ENCODE results near the gene PRRG2. TPM values are rescaled to one million over a fixed set of nuclear protein-coding genes. Genes with fewer than 3 reads are reported as not detected.
A peak's percentile ranks its signal among the peaks of the same experiment; 100 is the strongest.
"Not testable (repeated sequence)": the region's sequence is repeated elsewhere in the genome, so short reads cannot be mapped to it uniquely, and the experiment has no call there.

PRRG2 gene
- total RNA-seq, 3 donors from 2014 or later = 1.0 to 1.4 (median 1.3) TPM

- no peaks in the 10 kb centered on the region for H3K27me3 Mint-ChIP-seq (ENCODE audit: low read depth)
- DNase-seq = no peak
- peaks cover 18% of the 10 kb centered on the region for H3K36me3 Mint-ChIP-seq (ENCODE audit: insufficient read depth)
- no peak for ATAC-seq
- no peaks in the 10 kb centered on the region for H3K9me3 Mint-ChIP-seq
- H3K4me1 Mint-ChIP-seq (ENCODE audit: low read depth) = peaks cover 27% of the 10 kb centered on the region
- H3K4me3 Mint-ChIP-seq = no peak overlapping the region
Measured at GRCh38 chr19:49597703-49597974, 16.5 kb downstream of the PRRG2 start.

DNA sequence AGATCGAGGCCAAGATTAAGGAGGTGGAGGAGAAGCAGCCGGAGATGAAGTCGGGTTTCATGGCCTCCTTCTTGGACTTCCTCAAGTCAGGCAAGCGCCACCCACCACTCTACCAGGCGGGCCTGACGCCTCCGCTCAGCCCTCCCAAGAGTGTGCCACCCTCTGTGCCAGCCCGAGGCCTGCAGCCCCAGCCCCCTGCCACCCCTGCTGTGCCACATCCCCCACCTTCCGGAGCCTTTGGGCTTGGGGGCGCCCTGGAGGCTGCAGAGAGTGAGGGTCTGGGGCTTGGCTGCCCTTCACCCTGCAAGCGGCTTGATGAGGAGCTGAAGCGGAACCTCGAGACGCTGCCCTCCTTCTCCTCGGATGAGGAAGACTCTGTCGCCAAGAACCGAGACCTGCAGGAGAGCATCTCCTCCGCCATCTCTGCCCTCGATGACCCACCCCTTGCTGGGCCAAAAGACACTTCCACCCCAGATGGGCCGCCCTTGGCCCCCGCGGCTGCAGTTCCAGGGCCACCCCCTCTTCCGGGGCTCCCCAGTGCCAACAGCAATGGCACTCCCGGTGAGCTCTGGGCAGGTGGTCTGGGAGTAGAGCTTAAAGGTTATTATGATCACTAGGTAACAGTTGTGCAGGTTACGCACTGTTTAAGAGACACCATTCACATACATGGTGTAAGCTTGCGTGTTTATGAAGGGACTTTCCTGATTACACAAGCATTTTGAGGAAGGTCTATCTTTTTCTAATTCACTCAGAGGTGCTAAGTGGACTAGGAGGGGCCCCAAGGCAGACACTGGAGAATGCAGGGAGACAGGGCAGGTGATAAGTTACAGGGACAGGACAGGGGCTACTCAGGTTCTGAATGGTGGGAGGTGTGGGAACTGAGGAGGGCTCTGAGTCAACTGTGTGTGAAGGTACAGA is 18.5 kb downstream of the PRRG2 start:
- ATAC-seq (no peak), DNase-seq (no peak)
- no peaks in the 10 kb centered on the region for H3K27me3 Mint-ChIP-seq (ENCODE audit: low read depth)
- no peak overlapping the region for H3K4me3 Mint-ChIP-seq
- peaks cover 13% of the 10 kb centered on the region for H3K4me1 Mint-ChIP-seq (ENCODE audit: low read depth)
- no peaks in the 10 kb centered on the region for H3K9me3 Mint-ChIP-seq
- H3K36me3 Mint-ChIP-seq (ENCODE audit: insufficient read depth) = peaks cover 16% of the 10 kb centered on the region

- Mint-ChIP-seq H3K4me1 (ENCODE audit: low read depth) (peaks cover 13% of the 10 kb centered on the region), H3K36me3 (ENCODE audit: insufficient read depth) (peaks cover 16% of the 10 kb centered on the region), H3K4me3 (no peak overlapping the region), H3K27me3 (ENCODE audit: low read depth) (no peaks in the 10 kb centered on the region), H3K9me3 (no peaks in the 10 kb centered on the region)
- no peak for DNase-seq
- ATAC-seq = no peak
Measured at GRCh38 chr19:49601482-49602038, 20.4 kb downstream of the PRRG2 start.

DNA sequence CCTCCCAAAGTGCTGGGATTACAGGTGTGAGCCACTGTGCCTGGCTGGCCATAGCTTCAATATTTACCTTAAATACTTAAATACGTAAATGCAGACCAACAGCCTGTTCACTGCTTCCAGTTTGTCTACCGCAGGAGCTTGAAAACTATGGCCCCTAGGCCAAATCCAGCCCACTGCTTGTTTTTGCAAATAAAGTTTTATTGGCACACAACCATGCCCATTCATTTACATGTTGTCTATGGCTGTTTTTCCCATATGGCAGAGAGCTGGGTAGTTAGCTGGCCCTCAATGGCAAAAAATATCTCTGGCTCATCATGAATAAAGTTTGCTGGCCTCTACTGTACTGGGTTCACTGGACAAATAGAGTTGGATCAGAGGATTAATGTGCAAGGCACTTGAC is 21.7 kb downstream of the PRRG2 start:
- ATAC-seq = no peak
- H3K9me3 Mint-ChIP-seq = no peaks in the 10 kb centered on the region
- no peak overlapping the region for H3K4me3 Mint-ChIP-seq
- H3K27me3 Mint-ChIP-seq (ENCODE audit: low read depth) = no peaks in the 10 kb centered on the region
- peaks cover 13% of the 10 kb centered on the region for H3K4me1 Mint-ChIP-seq (ENCODE audit: low read depth)
- no peak for DNase-seq
- H3K36me3 Mint-ChIP-seq (ENCODE audit: insufficient read depth) = peaks cover 16% of the 10 kb centered on the region

- Mint-ChIP-seq H3K27me3 (ENCODE audit: low read depth) (no peaks in the 10 kb centered on the region), H3K36me3 (ENCODE audit: insufficient read depth) (peaks cover 10% of the 10 kb centered on the region), H3K4me3 (no peak overlapping the region), H3K4me1 (ENCODE audit: low read depth) (peaks cover 10% of the 10 kb centered on the region), H3K9me3 (no peaks in the 10 kb centered on the region)
- ATAC-seq (no peak), DNase-seq (no peak)
Measured at GRCh38 chr19:49605605-49606004, 24.5 kb downstream of the PRRG2 start.

- Mint-ChIP-seq H3K4me1 (ENCODE audit: low read depth) (peaks cover 18% of the 10 kb centered on the region), H3K36me3 (ENCODE audit: insufficient read depth) (peaks cover 8% of the 10 kb centered on the region), H3K4me3 (no peak overlapping the region), H3K9me3 (no peaks in the 10 kb centered on the region), H3K27me3 (ENCODE audit: low read depth) (no peaks in the 10 kb centered on the region)
- no peak for DNase-seq
- ATAC-seq = no peak
Measured at GRCh38 chr19:49609499-49610092, 28.5 kb downstream of the PRRG2 start.

GRCh38 chr19:49613374-49613773 is 32.3 kb downstream of the PRRG2 start:
- H3K9me3 Mint-ChIP-seq = no peaks in the 10 kb centered on the region
- no peaks in the 10 kb centered on the region for H3K27me3 Mint-ChIP-seq (ENCODE audit: low read depth)
- no peak for ATAC-seq
- DNase-seq = no peak
- H3K4me3 Mint-ChIP-seq = no peak overlapping the region
- peaks cover 18% of the 10 kb centered on the region for H3K4me1 Mint-ChIP-seq (ENCODE audit: low read depth)
- peaks cover 28% of the 10 kb centered on the region for H3K36me3 Mint-ChIP-seq (ENCODE audit: insufficient read depth)

GRCh38 chr19:49614096-49614833 is 33.1 kb downstream of the PRRG2 start:
- Mint-ChIP-seq H3K27me3 (ENCODE audit: low read depth) (no peaks in the 10 kb centered on the region), H3K36me3 (ENCODE audit: insufficient read depth) (peaks cover 33% of the 10 kb centered on the region), H3K4me1 (ENCODE audit: low read depth) (peaks cover 18% of the 10 kb centered on the region), H3K9me3 (no peaks in the 10 kb centered on the region), H3K4me3 (no peak overlapping the region)
- DNase-seq (no peak), ATAC-seq (peak; percentile 83 to 84)

DNA sequence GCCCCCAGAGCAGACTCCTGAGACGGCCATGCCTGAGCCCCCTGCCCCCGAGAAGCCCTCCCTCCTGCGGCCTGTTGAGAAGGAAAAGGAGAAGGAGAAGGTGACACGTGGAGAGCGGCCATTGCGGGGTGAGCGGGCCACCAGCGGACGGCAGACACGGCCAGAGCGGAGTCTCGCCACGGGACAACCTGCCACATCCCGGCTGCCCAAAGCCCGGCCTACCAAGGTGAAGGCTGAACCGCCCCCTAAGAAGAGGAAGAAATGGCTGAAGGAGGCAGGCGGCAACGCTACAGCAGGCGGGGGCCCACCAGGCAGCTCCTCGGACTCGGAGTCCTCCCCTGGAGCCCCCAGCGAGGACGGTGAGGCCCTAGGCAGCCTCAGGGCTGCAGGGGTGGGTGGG is 34.7 kb downstream of the PRRG2 start:
- H3K4me1 Mint-ChIP-seq (ENCODE audit: low read depth) = peaks cover 17% of the 10 kb centered on the region
- no peak overlapping the region for H3K4me3 Mint-ChIP-seq
- H3K9me3 Mint-ChIP-seq = no peaks in the 10 kb centered on the region
- H3K36me3 Mint-ChIP-seq (ENCODE audit: insufficient read depth) = peaks cover 36% of the 10 kb centered on the region
- DNase-seq (no peak), ATAC-seq (no peak)
- H3K27me3 Mint-ChIP-seq (ENCODE audit: low read depth) = no peaks in the 10 kb centered on the region

DNA sequence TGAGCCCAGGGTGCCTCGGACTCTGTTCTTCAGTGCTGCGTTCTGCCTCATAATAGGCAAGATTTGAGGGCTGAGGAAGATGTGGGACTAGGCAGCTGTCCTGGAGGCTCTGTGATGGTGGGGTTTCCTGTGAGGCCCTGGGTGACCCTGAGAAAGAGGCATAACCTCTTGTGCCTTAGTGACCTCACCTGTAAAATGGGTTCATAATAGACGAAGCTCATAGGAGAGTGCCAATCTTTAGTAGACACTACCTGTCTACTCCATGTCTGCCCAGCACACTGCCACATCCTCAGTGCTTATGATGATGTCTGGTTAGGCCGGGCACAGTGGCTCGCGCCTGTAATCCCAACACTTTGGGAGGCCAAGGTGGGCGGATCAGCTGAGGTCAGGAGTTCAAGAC is 35.4 kb downstream of the PRRG2 start:
- DNase-seq (no peak), ATAC-seq (no peak)
- H3K9me3 Mint-ChIP-seq = no peaks in the 10 kb centered on the region
- no peaks in the 10 kb centered on the region for H3K27me3 Mint-ChIP-seq (ENCODE audit: low read depth)
- H3K4me1 Mint-ChIP-seq (ENCODE audit: low read depth) = peaks cover 17% of the 10 kb centered on the region
- H3K4me3 Mint-ChIP-seq = no peak overlapping the region
- peaks cover 36% of the 10 kb centered on the region for H3K36me3 Mint-ChIP-seq (ENCODE audit: insufficient read depth)

DNA sequence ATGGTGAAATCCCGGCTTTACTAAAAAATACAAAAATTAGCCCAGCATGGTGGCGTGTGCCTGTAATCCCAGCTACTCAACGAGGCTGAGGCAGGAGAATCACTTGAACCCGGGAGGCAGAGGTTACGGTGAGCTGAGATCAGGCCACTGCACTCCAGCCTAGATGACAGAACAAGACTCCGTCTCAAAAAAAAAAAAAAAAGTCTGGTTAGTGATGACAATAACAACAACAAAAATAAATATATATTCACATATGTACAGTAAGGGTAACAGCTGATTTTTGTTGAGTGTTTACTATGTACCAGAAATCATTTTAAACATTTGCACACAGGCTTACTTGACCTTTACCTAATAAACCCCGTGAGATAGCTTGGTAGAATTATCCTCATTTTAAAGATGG is 35.8 kb downstream of the PRRG2 start:
- Mint-ChIP-seq H3K4me3 (no peak overlapping the region), H3K36me3 (ENCODE audit: insufficient read depth) (peaks cover 36% of the 10 kb centered on the region), H3K4me1 (ENCODE audit: low read depth) (peaks cover 17% of the 10 kb centered on the region), H3K27me3 (ENCODE audit: low read depth) (no peaks in the 10 kb centered on the region), H3K9me3 (no peaks in the 10 kb centered on the region)
- no peak for DNase-seq
- ATAC-seq = no peak

- not testable (repeated sequence) for H3K9me3 Mint-ChIP-seq; H3K27me3 Mint-ChIP-seq (ENCODE audit: low read depth); DNase-seq; ATAC-seq; H3K4me3 Mint-ChIP-seq
- peaks cover 35% of the 10 kb centered on the region for H3K36me3 Mint-ChIP-seq (ENCODE audit: insufficient read depth)
- H3K4me1 Mint-ChIP-seq (ENCODE audit: low read depth) = peaks cover 13% of the 10 kb centered on the region
Measured at GRCh38 chr19:49617860-49618259, 36.7 kb downstream of the PRRG2 start.

DNA sequence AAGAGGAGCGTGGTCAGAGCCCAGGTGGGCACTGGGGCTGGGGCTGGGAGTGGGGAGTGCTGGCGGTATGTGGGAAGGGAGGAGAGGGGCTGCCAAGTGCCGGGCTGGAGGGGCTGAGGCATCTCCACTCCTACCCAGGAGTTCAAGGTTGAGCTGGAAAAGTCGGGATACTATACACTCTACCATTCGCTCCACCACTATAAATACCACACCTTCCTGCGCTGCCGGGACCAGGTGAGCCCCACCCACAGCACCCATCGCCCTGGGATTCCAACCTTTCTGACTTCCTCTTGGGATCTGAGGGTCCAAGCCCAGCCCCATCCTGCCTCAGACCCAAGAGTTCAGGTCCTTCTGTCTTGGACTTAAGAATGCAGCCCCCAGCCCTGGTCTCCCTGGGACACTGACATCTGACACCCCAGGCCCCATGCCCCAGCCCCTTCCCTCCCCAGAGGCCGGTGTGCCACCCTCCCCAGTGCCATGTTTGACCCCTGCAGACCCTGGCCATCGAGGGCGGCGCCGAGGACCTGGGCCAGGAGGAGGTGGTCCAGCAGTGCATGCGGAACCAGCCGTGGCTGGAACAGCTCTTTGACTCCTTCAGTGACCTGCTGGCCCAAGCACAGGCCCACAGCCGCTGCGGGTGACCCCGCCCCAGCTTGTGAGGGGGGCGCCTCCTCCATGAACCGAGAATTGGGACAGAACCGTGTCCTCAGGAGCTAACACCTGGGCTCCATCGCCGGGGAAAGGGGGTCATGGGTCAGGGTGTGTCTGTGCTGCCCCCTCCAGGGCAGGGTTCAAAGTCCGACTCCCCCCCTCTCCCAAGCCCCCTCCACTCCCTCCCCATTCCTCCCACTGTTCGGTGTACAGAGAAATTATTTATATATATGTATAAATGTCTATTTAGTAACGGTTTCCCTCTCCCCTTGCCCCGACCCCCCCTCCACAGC is 44.1 kb downstream of the PRRG2 start:
- H3K36me3 Mint-ChIP-seq (ENCODE audit: insufficient read depth) = peaks cover 10% of the 10 kb centered on the region
- no peak for ATAC-seq
- no peaks in the 10 kb centered on the region for H3K27me3 Mint-ChIP-seq (ENCODE audit: low read depth)
- H3K4me3 Mint-ChIP-seq = no peak overlapping the region
- no peaks in the 10 kb centered on the region for H3K4me1 Mint-ChIP-seq (ENCODE audit: low read depth)
- no peak for DNase-seq
- H3K9me3 Mint-ChIP-seq = no peaks in the 10 kb centered on the region

DNA sequence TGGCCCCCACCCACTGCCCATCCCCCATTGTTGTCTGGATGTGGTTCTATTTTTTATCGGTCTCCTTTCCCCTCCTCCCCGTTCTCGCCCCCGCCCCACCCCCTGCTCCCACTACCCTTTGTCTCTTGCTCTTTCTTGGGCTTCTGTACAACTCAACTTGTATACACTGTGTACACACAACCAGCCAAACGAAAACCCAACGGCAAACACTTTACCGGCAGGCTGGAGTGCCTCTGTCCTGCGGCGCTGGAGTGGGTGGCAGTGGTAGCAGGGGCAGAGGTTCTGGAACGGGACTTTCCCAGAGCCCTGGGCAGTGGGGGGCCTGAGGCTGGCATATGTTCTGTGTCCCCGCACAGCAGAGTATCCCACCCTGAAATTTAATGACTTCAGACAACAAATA is 45.1 kb downstream of the PRRG2 start:
- DNase-seq (no peak), ATAC-seq (no peak)
- Mint-ChIP-seq H3K9me3 (no peaks in the 10 kb centered on the region), H3K4me1 (ENCODE audit: low read depth) (no peaks in the 10 kb centered on the region), H3K4me3 (no peak overlapping the region), H3K36me3 (ENCODE audit: insufficient read depth) (peaks cover 10% of the 10 kb centered on the region), H3K27me3 (ENCODE audit: low read depth) (no peaks in the 10 kb centered on the region)
